Cerebellar nuclear complex (tissue), 1 donor: ENCODE data around the gene BSND.
"Not testable (repeated sequence)": the region's sequence is repeated elsewhere in the genome, so short reads cannot be mapped to it uniquely, and the experiment has no call there.

Source experiments
- DNase-seq, 2 experiments: peaks; one replicate each; lab custom pipeline; 2025; lab: John Stamatoyannopoulos, UW

BSND gene

GRCh38 chr1:55018395-55018794 is 19.7 kb downstream of the BSND start:
- no peak for DNase-seq

GRCh38 chr1:55021942-55022546 is 23.3 kb downstream of the BSND start:
- peak; percentile 21 to 64 for DNase-seq

GRCh38 chr1:55024163-55024562 is 25.4 kb downstream of the BSND start:
- DNase-seq: not testable (repeated sequence)

GRCh38 chr1:55026682-55027081 is 27.9 kb downstream of the BSND start:
- DNase-seq: not testable (repeated sequence)

GRCh38 chr1:55031098-55031497 is 32.4 kb downstream of the BSND start:
- not testable (repeated sequence) for DNase-seq

- no peak for DNase-seq
These were observed 34.5 kb downstream of the BSND start for GRCh38 chr1:55033265-55033614.

GRCh38 chr1:55034476-55035133 is 35.9 kb downstream of the BSND start:
- DNase-seq: no peak

GRCh38 chr1:55035904-55036303 is 37.2 kb downstream of the BSND start:
- no peak for DNase-seq

- DNase-seq: no peak
These were observed 39.2 kb downstream of the BSND start for GRCh38 chr1:55037733-55038551.

GRCh38 chr1:55038552-55038838 is 39.8 kb downstream of the BSND start:
- no peak for DNase-seq

GRCh38 chr1:55038974-55039341 is 40.2 kb downstream of the BSND start:
- no peak for DNase-seq

- no peak for DNase-seq
These were observed 40.8 kb downstream of the BSND start, which contains the start of gene PCSK9 for GRCh38 chr1:55039342-55040082. Gene PCSK9 (plus strand): TSS chr1:55039548. CDS start chr1:55039838, 290 bp downstream.

GRCh38 chr1:55040083-55040932 is 41.6 kb downstream of the BSND start:
- no peak for DNase-seq

- DNase-seq: no peak
These were observed 42.3 kb downstream of the BSND start for GRCh38 chr1:55040933-55041494.

- no peak for DNase-seq
These were observed 42.9 kb downstream of the BSND start for GRCh38 chr1:55041613-55042012.

GRCh38 chr1:55043011-55043410 is 44.3 kb downstream of the BSND start:
- no peak for DNase-seq

GRCh38 chr1:55043726-55044125 is 45.0 kb downstream of the BSND start:
- no peak for DNase-seq

- no peak for DNase-seq
These were observed 46.1 kb downstream of the BSND start for GRCh38 chr1:55044617-55045397.

GRCh38 chr1:55045430-55045829 is 46.7 kb downstream of the BSND start:
- DNase-seq: no peak

GRCh38 chr1:55046871-55047270 is 48.1 kb downstream of the BSND start:
- DNase-seq: no peak
